Activated T-cell treated with anti-CD3 and anti-CD28 coated beads, Interleukin-2, amount 50 U/mL, for 24 hours (primary cell): ENCODE results near the gene TSR1.
A peak's percentile ranks its signal among the peaks of the same experiment; 100 is the strongest.

Source experiments
- DNase-seq: peaks from one replicate; pipeline ENCODE4 v3.0.0-alpha.2; 2020
- H3K27ac Mint-ChIP-seq: 2 replicates; pipeline ENCODE4 v1.8.0; 2020; ENCODE audit warnings: mild to moderate bottlenecking, mixed read lengths
- H3K27me3 Mint-ChIP-seq: 2 replicates; pipeline ENCODE4 v1.8.0; 2020; ENCODE audit warnings: mixed read lengths
- H3K36me3 Mint-ChIP-seq: 2 replicates; pipeline ENCODE4 v1.8.0; 2020; ENCODE audit warnings: low read depth, mixed read lengths
- H3K4me1 Mint-ChIP-seq: 2 replicates; pipeline ENCODE4 v1.8.0; 2020; ENCODE audit warnings: low read depth, mixed read lengths
- H3K4me3 Mint-ChIP-seq: 2 replicates; pipeline ENCODE4 v1.8.0; 2020; ENCODE audit warnings: mild to moderate bottlenecking, moderate library complexity, mixed read lengths
- H3K9me3 Mint-ChIP-seq: 2 replicates; pipeline ENCODE4 v1.8.0; 2020; ENCODE audit warnings: mixed read lengths

TSR1 gene

GRCh38 chr17:2297023-2297422 is 39.2 kb downstream of the TSR1 start:
- H3K36me3 Mint-ChIP-seq, result peaks cover 87% of the 10 kb centered on the region
- H3K9me3 Mint-ChIP-seq, result no peaks in the 10 kb centered on the region
- no peak for DNase-seq
- H3K27ac Mint-ChIP-seq, result peak overlapping the region; percentile 5
- peaks cover 68% of the 10 kb centered on the region for H3K4me1 Mint-ChIP-seq
- H3K4me3 Mint-ChIP-seq, result no peak overlapping the region
- H3K27me3 Mint-ChIP-seq, result no peaks in the 10 kb centered on the region

DNA sequence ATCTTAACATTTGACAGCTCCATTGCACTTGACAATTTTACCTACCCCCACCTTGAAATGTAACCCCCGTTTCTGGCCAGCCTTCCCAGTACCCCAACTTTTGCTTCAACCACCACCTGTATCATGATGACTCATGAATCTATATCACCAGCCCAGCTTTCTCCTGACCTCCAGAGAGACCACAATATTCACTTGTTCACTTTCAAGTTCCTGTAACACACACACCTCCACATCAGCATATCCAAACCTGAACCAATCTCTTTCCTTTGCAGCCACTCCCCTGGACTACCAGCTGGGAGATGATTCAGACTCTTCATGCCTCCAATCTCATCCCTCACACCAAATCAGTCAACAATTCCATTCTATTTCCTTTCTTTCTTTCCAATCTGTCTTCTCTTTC is 40.7 kb downstream of the TSR1 start:
- H3K4me3 Mint-ChIP-seq, result no peak overlapping the region
- H3K9me3 Mint-ChIP-seq, result no peaks in the 10 kb centered on the region
- no peaks in the 10 kb centered on the region for H3K27me3 Mint-ChIP-seq
- peak overlapping the region; percentile 50 for H3K27ac Mint-ChIP-seq
- H3K4me1 Mint-ChIP-seq, result peaks cover 54% of the 10 kb centered on the region
- no peak for DNase-seq
- H3K36me3 Mint-ChIP-seq, result peaks cover 94% of the 10 kb centered on the region

DNA sequence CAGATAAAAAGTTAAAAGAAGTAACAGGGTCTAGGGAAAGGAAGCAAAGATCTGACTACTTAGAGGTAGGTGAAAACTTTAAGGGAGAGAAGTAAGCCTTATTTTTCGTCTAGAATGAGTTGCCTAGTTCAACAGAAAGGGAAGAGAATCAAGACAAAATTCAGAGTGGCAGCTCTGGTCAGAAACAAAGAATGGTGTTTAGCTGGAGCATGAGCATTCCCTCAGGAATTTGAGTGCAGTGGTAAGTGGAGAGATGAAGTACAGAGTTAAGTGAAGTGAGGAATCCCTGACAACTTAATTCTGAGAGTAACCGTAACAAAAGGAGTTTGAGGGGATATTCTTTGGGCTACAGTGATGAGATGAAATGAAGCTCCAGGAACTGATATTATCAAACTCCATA is 44.2 kb downstream of the TSR1 start:
- no peaks in the 10 kb centered on the region for H3K9me3 Mint-ChIP-seq
- no peak overlapping the region for H3K4me3 Mint-ChIP-seq
- no peaks in the 10 kb centered on the region for H3K27me3 Mint-ChIP-seq
- no peak overlapping the region for H3K27ac Mint-ChIP-seq
- no peak for DNase-seq
- H3K4me1 Mint-ChIP-seq, result peaks cover 29% of the 10 kb centered on the region
- H3K36me3 Mint-ChIP-seq, result peaks cover 90% of the 10 kb centered on the region

DNA sequence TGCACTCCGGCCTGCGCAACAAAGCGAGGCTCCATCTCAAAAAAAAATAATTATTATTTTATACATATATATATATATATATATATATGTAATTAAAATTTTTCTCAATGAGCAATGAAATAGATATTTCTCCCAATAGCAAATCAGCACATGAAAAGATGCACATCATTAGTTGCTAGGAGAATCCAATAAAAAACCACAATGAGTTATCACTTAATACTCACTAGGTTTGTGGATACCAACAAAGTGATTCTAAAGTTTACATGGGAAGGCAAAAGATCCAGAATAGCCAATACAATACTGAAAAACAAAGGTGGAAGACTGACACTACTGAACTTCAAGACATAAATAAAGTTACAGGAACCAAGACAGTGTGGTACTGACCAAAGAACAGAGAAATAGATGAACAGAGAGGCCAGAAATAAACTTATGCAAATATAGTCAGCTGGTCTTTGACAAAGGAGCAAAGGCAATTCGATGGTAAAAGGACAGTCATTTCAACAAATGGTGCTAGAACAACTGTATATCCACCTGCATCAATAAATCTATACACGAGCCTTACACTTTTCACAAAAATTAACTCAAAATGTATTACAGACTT is 46.3 kb downstream of the TSR1 start:
- H3K4me1 Mint-ChIP-seq, result peaks cover 10% of the 10 kb centered on the region
- peaks cover 86% of the 10 kb centered on the region for H3K36me3 Mint-ChIP-seq

DNA sequence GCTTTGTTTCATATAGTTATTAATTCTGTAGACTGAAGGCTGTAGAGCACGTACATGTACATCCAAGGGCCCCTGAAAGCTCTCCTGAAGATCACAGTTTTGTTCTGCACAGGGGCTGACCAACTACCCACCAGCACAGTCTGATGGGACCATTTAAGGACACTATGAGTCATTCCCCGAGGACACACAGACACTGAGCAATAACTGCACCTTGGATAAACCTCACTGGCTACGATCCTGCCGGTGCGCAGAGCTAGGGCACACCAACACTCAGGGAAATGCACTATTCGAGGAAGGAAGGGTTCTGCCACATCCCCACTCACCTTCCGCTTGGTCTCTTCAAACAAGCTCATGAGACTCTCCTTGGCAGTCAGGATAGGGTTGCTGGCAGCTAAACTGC is 53.0 kb downstream of the TSR1 start:
- no peak overlapping the region for H3K4me3 Mint-ChIP-seq

More for the DNA sequence above, 46.3 kb downstream of the TSR1 start:
- Mint-ChIP-seq H3K27ac (no peak overlapping the region), H3K4me3 (no peak overlapping the region), H3K27me3 (no peaks in the 10 kb centered on the region), H3K9me3 (no peaks in the 10 kb centered on the region)
- DNase-seq, result no peak

GRCh38 chr17:2282297-2282873 is 53.9 kb downstream of the TSR1 start:
- Mint-ChIP-seq H3K4me3 (no peak overlapping the region), H3K4me1 (peaks cover 35% of the 10 kb centered on the region), H3K36me3 (peaks cover 84% of the 10 kb centered on the region), H3K27me3 (no peaks in the 10 kb centered on the region), H3K9me3 (no peaks in the 10 kb centered on the region), H3K27ac (peak overlapping the region; percentile 68)
- DNase-seq, result no peak

More for the DNA sequence above, 53.0 kb downstream of the TSR1 start:
- H3K4me1 Mint-ChIP-seq, result peaks cover 34% of the 10 kb centered on the region
- H3K27me3 Mint-ChIP-seq, result no peaks in the 10 kb centered on the region
- peaks cover 88% of the 10 kb centered on the region for H3K36me3 Mint-ChIP-seq
- H3K27ac Mint-ChIP-seq, result no peak overlapping the region
- DNase-seq, result no peak
- H3K9me3 Mint-ChIP-seq, result no peaks in the 10 kb centered on the region

DNA sequence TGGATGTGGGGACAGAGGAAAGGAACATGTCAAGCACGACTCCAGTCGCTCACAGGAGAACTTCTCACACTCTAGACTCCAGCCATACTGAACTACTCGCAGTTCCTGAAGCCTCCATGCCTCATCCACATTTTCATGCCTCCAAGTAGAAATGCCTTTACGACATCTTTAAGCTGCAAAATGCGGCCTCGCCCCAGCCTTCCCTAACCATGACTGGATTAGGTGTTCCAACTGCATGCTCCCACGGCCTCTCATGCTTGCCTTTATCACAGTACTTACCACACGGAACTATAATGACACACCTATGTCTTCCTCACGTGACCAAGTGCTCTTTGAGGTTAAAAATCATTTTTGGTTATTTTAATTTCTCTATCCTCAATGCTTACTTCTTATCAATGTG is 56.5 kb downstream of the TSR1 start:
- no peak for DNase-seq
- Mint-ChIP-seq H3K27me3 (no peaks in the 10 kb centered on the region), H3K36me3 (peaks cover 85% of the 10 kb centered on the region), H3K4me3 (no peak overlapping the region), H3K9me3 (no peaks in the 10 kb centered on the region), H3K4me1 (peaks cover 52% of the 10 kb centered on the region), H3K27ac (peak overlapping the region; percentile 67)

GRCh38 chr17:2277429-2278170 is 58.7 kb downstream of the TSR1 start:
- DNase-seq, result no peak
- Mint-ChIP-seq H3K27ac (no peak overlapping the region), H3K4me1 (peaks cover 60% of the 10 kb centered on the region), H3K4me3 (no peak overlapping the region), H3K36me3 (peaks cover 81% of the 10 kb centered on the region), H3K27me3 (no peaks in the 10 kb centered on the region), H3K9me3 (no peaks in the 10 kb centered on the region)

- Mint-ChIP-seq H3K4me1 (peaks cover 56% of the 10 kb centered on the region), H3K4me3 (no peak overlapping the region), H3K36me3 (peaks cover 73% of the 10 kb centered on the region), H3K9me3 (no peaks in the 10 kb centered on the region), H3K27me3 (no peaks in the 10 kb centered on the region), H3K27ac (peak overlapping the region; percentile 60)
- no peak for DNase-seq
Observed at GRCh38 chr17:2275722-2276121, 60.5 kb downstream of the TSR1 start.

- no peak for DNase-seq
- peaks cover 63% of the 10 kb centered on the region for H3K4me1 Mint-ChIP-seq
- H3K9me3 Mint-ChIP-seq, result no peaks in the 10 kb centered on the region
- no peaks in the 10 kb centered on the region for H3K27me3 Mint-ChIP-seq
- no peak overlapping the region for H3K4me3 Mint-ChIP-seq
- no peak overlapping the region for H3K27ac Mint-ChIP-seq
- H3K36me3 Mint-ChIP-seq, result peaks cover 76% of the 10 kb centered on the region
Observed at GRCh38 chr17:2274414-2274813, 61.8 kb downstream of the TSR1 start.
